PC-9 (cell line): ENCODE results near the gene ZBTB18. TPM values are rescaled to one million over a fixed set of nuclear protein-coding genes. Genes with fewer than 3 reads are reported as not detected.

Experiments used
- BruUV-seq: library from RNA; stranded (reverse); fragments of 400-500 nt; replicated peaks from 2 replicates; lab custom pipeline; 2021; lab: Mats Ljungman, UMichigan
- CTCF ChIA-PET: fragments of 300-600 bp; sonication (Branson Sonifier 250); formaldehyde crosslinking; loops from one replicate; lab custom pipeline; 2022; ENCODE audit warnings: antibody characterized with exemption; lab: Charles Lee
- POLR2A ChIA-PET: fragments of 300-600 bp; sonication (Branson Sonifier 250); formaldehyde crosslinking; loops from one replicate; lab custom pipeline; 2022; ENCODE audit warnings: antibody characterized with exemption; ENCODE audit not compliant: unreplicated experiment; lab: Charles Lee
- DNase-seq, 2 experiments: peaks; one replicate each; pipeline versions ENCODE4 v3.0.0 to v3.0.0-alpha.2; 2015 to 2022; ENCODE audit warnings: mixed read lengths in 1 of 2
- H2AFZ ChIP-seq: fragments of 200-600 bp; sonication (generic); 2 replicates; pipeline ENCODE4 v1.8.1; 2017; ENCODE audit warnings: antibody characterized with exemption
- H3F3A ChIP-seq: fragments of 200-600 bp; sonication (generic); 2 replicates; pipeline ENCODE4 v1.8.1; 2017; ENCODE audit warnings: antibody characterized with exemption, mild to moderate bottlenecking, low read depth; ENCODE audit not compliant: insufficient read depth
- H3K27ac ChIP-seq: fragments of 200-600 bp; sonication (generic); 2 replicates; pipeline ENCODE4 v1.6.1; 2016; ENCODE audit warnings: mixed run types
- H3K27me3 ChIP-seq: fragments of 200-600 bp; sonication (generic); 2 replicates; pipeline ENCODE4 v1.6.1; 2016; ENCODE audit warnings: low read depth, mixed run types; ENCODE audit not compliant: insufficient read depth
- H3K36me3 ChIP-seq: fragments of 200-600 bp; sonication (generic); 2 replicates; pipeline ENCODE4 v1.6.1; 2016; ENCODE audit warnings: low read depth, mixed run types
- H3K4me1 ChIP-seq: fragments of 200-600 bp; sonication (generic); replicated peaks from 2 replicates; pipeline ENCODE4 v1.6.1; 2016; ENCODE audit warnings: mixed run types; ENCODE audit not compliant: insufficient read depth
- H3K4me2 ChIP-seq: fragments of 200-600 bp; sonication (generic); 2 replicates; pipeline ENCODE4 v1.6.1; 2017; ENCODE audit warnings: mixed run types
- H3K4me3 ChIP-seq: fragments of 200-600 bp; sonication (generic); 2 replicates; pipeline ENCODE4 v1.6.1; 2016; ENCODE audit warnings: mixed run types
- H3K79me2 ChIP-seq: fragments of 200-600 bp; sonication (generic); 2 replicates; pipeline ENCODE4 v1.6.1; 2017; ENCODE audit warnings: low read depth, mixed run types
- H3K9me2 ChIP-seq: fragments of 200-600 bp; sonication (generic); 2 replicates; pipeline ENCODE4 v1.8.1; 2017; ENCODE audit warnings: mild to moderate bottlenecking; ENCODE audit not compliant: insufficient read depth
- H3K9me3 ChIP-seq: fragments of 200-600 bp; sonication (generic); 2 replicates; pipeline ENCODE4 v1.8.1; 2016; ENCODE audit warnings: low read depth; ENCODE audit not compliant: insufficient read depth
- H4K20me1 ChIP-seq: fragments of 200-600 bp; sonication (generic); 2 replicates; pipeline ENCODE4 v1.8.1; 2017; ENCODE audit not compliant: insufficient read depth
- EZH2 ChIP-seq: fragments of 200-600 bp; sonication (generic); IDR thresholded peaks from 2 replicates; pipeline ENCODE4 v1.8.0; 2017; ENCODE audit warnings: antibody characterized with exemption, low read depth
- intact Hi-C: fragments of 100-400 bp; cut with micrococcal nuclease; formaldehyde crosslinking; loops from one replicate; pipeline ENCODE4 v1.10.0; 2022; ENCODE audit not compliant: unreplicated experiment
- total RNA-seq: library from RNA; stranded (reverse); gene quantifications from 2 replicates; pipeline ENCODE4 v1.2.3, GENCODE V29; 2021
- TF ChIP-seq, protein P1 (sequence below): fragments of 200-600 bp; sonication (generic); conservative IDR thresholded peaks from 2 replicates; pipeline ENCODE4 v1.6.1; 2017; ENCODE audit warnings: mixed run types, antibody characterized with exemption, mild to moderate bottlenecking, moderate library complexity

The ZBTB18 gene
- total RNA-seq, 1 experiment from 2014 or later = 20.7 TPM

DNA sequence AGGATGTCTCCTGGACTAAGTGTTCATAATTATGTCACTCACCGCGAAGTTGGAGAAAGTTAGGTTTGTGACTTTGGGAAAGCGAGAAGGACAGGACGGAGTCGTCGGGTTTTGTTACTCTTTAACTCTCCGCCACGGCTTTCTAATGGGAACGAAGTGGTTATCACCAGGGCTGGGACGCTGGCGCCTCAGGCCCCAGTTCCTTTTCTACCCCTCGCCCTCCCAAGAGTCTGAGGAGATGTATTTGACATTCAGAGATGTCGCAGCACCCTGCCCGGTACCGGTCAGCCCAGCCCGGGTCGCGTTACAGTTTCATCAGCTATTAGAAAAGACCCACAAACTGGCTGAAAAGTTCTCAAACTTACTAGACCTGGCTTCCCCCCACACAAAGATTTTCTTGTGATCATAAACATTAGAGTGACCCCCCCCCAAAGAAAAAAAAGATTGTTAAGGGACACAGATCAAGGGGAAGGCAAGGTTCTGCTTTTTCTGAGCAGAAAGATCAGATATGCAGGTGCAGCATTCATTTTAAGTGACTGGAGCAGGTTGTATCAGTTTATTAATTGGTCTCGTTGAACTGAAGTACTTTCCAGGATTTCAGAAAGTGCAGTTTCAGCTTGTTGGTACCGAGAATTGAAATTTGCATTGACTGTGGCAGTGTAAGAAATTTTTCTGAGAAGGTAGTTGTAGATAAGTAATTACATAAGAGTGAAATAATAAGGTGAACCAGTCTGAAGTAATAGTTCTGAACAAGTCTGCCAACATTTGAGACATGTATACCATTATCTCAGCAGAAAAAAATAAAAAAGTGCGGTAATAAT, 859 bp upstream of the ZBTB18 start:
- TSS peak; percentile 58 for BruUV-seq
- POLR2A ChIA-PET = no interaction called here
- peak overlapping the region; percentile 34 for H3K27ac ChIP-seq

DNA sequence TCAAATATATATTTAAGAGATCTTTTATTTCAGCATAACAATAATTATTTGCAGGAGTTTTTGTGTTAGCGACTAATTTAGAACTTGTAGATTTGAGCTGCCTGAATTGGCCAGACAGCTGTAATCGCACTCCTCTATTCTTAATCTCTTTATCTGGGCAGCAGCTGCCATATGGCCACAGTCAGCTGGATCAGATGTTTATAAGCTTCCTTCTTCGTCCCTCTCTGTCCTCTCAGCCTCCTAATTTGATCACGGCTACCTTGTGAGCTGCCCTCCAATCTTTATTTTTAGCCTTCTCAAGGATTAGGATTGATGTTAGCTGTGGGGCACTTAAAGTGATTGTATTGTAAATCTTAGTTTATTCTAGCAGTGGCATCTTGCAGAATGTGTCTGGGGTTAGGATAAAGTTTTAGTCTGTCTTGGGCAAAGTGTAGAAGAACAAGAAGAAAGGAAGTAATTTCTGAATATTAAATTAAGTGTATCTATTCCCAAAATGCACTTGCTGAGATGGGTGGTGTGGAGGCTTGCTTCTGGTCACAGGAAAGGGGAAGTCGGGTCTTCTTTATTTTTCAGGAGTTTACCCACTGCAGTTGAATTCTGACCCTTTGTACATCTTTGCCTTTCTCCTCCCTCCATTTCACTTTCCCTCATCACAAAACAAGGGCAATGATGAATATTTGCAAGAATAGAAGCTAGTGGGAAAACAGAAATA, 1.1 kb downstream of the ZBTB18 start:
- H3K36me3 ChIP-seq = peaks cover 24% of the 10 kb centered on the region
- TF ChIP-seq EZH2 = no peak
- TF ChIP-seq, protein P1, sequence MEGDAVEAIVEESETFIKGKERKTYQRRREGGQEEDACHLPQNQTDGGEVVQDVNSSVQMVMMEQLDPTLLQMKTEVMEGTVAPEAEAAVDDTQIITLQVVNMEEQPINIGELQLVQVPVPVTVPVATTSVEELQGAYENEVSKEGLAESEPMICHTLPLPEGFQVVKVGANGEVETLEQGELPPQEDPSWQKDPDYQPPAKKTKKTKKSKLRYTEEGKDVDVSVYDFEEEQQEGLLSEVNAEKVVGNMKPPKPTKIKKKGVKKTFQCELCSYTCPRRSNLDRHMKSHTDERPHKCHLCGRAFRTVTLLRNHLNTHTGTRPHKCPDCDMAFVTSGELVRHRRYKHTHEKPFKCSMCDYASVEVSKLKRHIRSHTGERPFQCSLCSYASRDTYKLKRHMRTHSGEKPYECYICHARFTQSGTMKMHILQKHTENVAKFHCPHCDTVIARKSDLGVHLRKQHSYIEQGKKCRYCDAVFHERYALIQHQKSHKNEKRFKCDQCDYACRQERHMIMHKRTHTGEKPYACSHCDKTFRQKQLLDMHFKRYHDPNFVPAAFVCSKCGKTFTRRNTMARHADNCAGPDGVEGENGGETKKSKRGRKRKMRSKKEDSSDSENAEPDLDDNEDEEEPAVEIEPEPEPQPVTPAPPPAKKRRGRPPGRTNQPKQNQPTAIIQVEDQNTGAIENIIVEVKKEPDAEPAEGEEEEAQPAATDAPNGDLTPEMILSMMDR = no peak
- no peaks in the 10 kb centered on the region for H3K9me3 ChIP-seq
- H3K79me2 ChIP-seq = peaks cover 65% of the 10 kb centered on the region
- no peaks in the 10 kb centered on the region for H3K27me3 ChIP-seq
- DNase-seq = no peak
- POLR2A ChIA-PET = interaction anchor here (0.6 to 0.7 kb wide), 2 partner anchors 93 to 145 kb away, joined by 5 to 8 read pairs; no protein-coding TSS in a partner anchor
- no TSS peak for BruUV-seq
- H3K4me3 ChIP-seq = peak overlapping the region; percentile 99; the same call in 1 of the 2 replicates
- H2AFZ ChIP-seq = no peak overlapping the region
- H3K27ac ChIP-seq = no peak overlapping the region
- peak overlapping the region; percentile 91 for H3K4me2 ChIP-seq
- CTCF ChIA-PET = no interaction called here
- no peaks in the 10 kb centered on the region for H3K9me2 ChIP-seq
- peaks cover 13% of the 10 kb centered on the region for H3F3A ChIP-seq
- H4K20me1 ChIP-seq = peaks cover 7% of the 10 kb centered on the region; the same call in 1 of the 2 replicates
- peaks cover 28% of the 10 kb centered on the region for H3K4me1 ChIP-seq
- intact Hi-C loops = no loop called here

More for the DNA sequence above, 859 bp upstream of the ZBTB18 start:
- Histone ChIP-seq H3K27me3 (no peaks in the 10 kb centered on the region), H3F3A (peaks cover 14% of the 10 kb centered on the region), H3K9me2 (no peaks in the 10 kb centered on the region), H3K79me2 (peaks cover 58% of the 10 kb centered on the region), H3K36me3 (peaks cover 16% of the 10 kb centered on the region), H3K4me1 (peaks cover 44% of the 10 kb centered on the region), H2AFZ (peak overlapping the region; percentile 77), H3K4me3 (peak overlapping the region; percentile 99), H4K20me1 (0 out of 2 replicates have a peak, but pooled peaks cover 3% of the 10 kb centered on the region), H3K9me3 (no peaks in the 10 kb centered on the region), H3K4me2 (peak overlapping the region; percentile 91)
- no peak for TF ChIP-seq EZH2
- TF ChIP-seq, protein P1 = no peak
- CTCF ChIA-PET = no interaction called here
- intact Hi-C loops = no loop called here
- no peak for DNase-seq

DNA sequence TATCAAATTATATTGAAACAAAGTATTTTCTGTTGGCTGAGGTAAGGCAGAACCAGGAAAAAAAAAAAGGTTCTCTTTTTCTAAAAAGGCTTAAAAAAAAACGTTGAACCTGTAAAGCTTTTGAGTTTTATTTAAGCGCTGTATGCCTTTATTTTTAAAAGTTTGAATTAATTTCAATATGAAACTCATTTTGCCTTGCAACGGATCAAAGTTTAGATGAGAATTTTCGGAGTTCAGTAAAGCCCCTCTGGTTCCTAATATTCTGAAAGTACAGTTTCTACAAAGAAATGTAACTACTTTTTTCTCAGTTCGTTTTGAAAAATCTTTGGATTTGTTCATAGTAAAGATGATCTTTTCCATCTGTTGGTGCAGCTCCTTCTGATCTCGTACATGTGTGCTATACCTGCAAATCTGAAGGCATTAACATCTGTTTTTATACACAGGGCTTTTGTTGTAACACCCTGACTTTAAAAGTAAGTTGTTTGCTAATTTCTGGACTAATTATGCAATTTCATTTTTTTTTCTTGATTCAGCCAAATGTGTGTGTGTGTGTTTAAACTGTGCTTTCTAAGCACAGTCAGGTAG, 1.7 kb downstream of the ZBTB18 start:
- H3K79me2 ChIP-seq = peaks cover 65% of the 10 kb centered on the region
- H3K27me3 ChIP-seq = no peaks in the 10 kb centered on the region
- H3K4me1 ChIP-seq = peaks cover 28% of the 10 kb centered on the region
- no peaks in the 10 kb centered on the region for H3K9me2 ChIP-seq
- ChIA-PET POLR2A (interaction anchor here (0.6 kb wide), 1 partner anchor 92 kb away, joined by 8 read pairs; no protein-coding TSS in a partner anchor), CTCF (no interaction called here)
- H3K4me3 ChIP-seq = no peak overlapping the region; the same call in 1 of the 2 replicates
- peaks cover 7% of the 10 kb centered on the region; the same call in 1 of the 2 replicates for H4K20me1 ChIP-seq
- DNase-seq = no peak
- no peak for TF ChIP-seq EZH2
- TF ChIP-seq, protein P1 = no peak
- H2AFZ ChIP-seq = no peak overlapping the region
- peak overlapping the region; percentile 91 for H3K4me2 ChIP-seq
- no peaks in the 10 kb centered on the region for H3K9me3 ChIP-seq
- H3F3A ChIP-seq = peaks cover 11% of the 10 kb centered on the region
- H3K27ac ChIP-seq = no peak overlapping the region
- peaks cover 31% of the 10 kb centered on the region for H3K36me3 ChIP-seq
- no TSS peak for BruUV-seq
- intact Hi-C loops = no loop called here
